Activated CD8-positive, alpha-beta memory T cell treated with anti-CD3 and anti-CD28 coated beads for 48 hours (primary cell): ENCODE results near the gene PGAP1.
A peak's percentile ranks its signal among the peaks of the same experiment; 100 is the strongest.
"Not testable (repeated sequence)": the region's sequence is repeated elsewhere in the genome, so short reads cannot be mapped to it uniquely, and the experiment has no call there.

Experiments used
- DNase-seq, 3 experiments: peaks; one replicate each; pipeline ENCODE4 v3.0.0-alpha.2; 2020; ENCODE audit warnings: low read depth in 2 of 3, low spot score in 2 of 3

The PGAP1 gene

DNA sequence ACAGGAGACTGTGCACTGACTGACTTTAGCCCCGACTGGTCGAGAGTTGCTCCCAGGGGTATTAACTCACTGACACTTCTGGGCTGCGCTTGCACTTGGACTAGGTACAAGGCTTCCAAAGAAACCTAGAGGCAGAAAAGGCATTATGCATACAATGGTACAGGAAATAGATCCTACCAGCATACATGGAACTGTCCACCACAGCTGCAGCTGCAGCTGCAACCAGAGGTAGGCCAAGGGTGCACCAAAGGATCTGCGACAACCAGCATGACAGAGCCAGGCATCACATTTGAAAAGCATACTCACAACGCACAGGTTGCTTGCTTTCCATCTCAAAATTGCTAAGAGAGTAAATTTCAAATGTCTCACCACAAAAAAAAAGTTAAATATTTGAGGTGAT lies 22.6 kb upstream of the PGAP1 start:
- no peak for DNase-seq

DNA sequence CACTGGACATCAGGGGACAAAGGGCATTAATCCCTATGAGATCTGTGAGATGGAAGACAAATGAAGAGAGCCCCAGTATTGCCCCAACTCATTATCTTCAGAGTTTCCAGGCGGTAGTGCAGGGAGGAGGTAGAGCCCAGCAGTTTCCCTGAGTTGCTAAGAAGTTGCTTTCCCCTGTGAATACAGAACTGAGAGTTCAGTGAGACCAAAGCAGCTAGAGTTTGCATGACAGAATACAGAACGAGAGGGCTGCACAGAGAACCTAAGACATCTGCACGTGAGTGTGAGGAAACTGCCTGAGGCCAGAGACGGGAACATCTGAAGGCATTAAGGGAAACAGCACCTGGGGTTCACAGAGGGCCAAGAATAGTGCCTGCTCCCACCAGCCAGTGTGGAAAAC lies 18.1 kb upstream of the PGAP1 start:
- DNase-seq: no peak

DNA sequence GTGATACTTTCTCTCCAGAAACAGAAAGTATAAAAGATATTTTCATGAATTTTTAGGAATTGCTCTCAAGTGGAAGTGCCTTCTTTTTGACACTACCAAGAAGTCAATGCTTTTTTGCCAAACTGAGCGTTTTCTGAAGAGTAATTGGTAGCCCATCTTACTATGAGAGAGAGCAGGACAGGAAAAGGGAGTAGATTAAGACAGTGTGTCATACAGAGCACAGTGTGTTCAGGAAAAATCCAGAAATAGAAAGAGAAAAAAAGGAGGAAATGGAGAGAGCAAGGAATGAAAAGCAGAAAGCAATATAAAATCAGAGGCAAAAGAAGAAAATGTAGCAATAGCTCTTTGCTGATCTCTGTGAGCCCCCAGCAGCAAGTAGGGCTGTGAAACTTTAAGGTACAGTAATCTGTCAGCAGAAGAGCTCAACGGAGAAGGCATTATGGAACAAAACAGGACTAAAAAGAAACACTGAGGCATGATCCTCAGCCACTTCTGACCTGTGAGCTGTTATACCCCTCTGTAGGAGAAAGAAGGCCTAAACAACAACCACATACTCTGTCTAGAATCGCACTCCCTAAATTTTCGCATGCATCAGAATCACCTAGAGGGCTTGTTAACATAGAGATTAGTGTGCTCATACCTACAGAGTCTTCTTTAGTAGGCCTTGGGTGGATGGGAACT lies 15.0 kb upstream of the PGAP1 start:
- no peak for DNase-seq

DNA sequence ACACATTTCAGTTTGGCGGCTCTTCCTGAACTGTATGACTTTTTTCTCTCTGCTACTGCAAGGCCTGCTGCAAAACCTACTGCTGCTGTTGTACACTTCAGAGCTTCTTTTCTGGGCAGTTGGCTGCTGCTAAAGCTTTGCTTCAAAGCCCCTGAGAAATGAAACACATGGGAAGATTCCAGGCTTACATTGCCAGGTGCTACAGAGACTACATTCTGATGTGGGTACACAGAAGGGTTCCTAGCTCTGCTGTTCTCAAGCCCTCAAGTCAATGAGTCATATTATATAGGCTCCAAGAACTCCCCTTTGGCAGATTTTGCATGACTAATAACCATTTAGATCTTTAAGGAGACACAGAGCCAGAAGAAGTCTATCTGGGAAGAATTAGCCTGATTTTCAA lies 12.9 kb upstream of the PGAP1 start:
- DNase-seq: no peak

DNA sequence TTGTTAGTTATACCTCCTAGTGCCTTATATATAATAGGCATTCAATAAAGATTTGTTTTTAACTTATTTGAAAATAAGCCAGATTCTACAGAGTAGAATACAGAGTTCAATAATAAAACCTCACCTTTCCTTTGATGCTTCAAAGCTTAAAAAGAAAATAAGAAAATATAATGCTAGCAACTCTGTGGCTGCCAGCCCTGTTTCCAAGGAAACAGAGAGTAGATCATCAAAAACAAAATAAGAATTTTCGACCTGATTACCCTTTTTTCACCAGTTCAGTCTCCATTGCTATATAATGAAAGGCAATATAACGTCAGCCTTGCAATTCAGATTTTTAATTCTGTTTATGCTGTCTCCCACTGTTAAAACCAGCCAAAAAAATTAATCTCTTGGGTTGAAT lies 8.9 kb upstream of the PGAP1 start:
- DNase-seq: no peak

DNA sequence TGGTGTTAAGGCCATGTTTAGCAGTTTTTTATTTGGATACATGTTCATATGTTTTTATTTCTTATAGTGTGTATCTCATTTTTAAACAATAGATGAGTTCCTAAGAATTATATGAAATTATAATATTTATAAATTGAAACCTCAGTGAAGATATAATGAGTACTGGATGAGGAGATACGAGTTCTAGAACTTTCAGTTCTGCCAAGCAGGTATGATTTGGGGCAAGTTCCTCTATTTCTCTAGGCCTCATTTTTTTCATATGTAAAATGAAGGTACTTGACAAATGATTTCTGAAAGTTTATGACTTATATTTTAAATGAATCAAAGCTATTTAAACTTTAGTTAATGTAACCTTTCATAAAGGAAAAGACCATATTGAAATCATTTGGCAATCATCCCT lies 8.2 kb upstream of the PGAP1 start:
- DNase-seq: no peak

DNA sequence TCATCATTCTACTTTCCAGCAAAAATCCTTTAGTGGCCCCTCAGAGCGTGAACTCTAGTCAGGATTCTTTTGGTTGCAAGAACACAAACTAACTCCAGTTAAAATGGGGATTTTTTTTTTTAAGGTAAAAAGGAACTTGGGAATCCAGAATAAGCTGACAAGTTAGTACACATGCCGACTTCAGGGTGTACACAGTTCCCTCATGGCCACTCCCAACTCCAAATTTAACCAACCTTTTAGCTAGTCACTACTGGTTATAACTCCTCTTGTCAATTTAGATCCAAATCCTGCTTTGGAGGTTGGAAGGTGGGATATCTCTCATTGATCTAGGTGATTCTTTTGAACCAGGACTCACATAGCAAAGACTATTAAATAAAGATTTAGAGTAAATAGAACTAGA lies 5.0 kb upstream of the PGAP1 start:
- no peak for DNase-seq

DNA sequence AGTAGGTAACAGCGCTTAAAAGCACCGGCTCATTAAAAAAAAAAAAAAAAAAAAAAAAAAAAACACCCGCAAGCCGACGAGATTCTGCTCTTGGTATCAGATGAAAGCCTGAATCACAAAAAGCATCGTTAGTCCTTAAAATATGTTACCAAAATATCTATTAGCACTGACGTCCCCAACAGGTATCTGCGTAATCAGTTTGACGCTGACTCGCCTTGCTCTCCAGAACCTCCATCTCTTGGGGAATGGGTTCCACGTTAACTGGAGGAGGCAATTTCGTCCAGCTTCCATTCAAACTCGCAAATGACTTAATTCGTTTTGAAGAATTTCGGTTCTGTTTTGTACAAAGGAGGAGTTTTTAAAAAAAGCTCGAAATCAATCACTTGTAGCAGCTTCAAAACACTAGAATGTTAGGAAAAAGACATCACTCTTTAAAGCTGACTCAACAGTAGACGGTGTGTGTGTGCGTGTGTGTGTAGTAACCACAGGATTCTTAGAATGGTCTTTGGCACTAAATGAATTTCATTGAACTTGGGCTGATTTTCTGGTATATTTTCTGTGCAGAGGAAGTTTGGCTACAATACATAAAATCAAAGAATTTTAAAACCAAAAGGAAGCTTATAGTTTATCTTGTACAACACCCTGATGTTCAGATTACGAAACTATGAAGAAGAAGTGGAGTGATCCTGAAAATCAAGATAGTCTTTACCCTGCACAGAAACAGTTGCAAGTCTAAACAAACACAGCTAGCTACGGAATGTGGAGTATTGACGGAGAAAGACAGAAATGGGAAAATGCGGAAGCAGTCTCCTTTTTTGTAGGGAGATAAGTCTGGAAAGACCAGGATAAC lies 1.1 kb upstream of the PGAP1 start:
- no peak for DNase-seq

DNA sequence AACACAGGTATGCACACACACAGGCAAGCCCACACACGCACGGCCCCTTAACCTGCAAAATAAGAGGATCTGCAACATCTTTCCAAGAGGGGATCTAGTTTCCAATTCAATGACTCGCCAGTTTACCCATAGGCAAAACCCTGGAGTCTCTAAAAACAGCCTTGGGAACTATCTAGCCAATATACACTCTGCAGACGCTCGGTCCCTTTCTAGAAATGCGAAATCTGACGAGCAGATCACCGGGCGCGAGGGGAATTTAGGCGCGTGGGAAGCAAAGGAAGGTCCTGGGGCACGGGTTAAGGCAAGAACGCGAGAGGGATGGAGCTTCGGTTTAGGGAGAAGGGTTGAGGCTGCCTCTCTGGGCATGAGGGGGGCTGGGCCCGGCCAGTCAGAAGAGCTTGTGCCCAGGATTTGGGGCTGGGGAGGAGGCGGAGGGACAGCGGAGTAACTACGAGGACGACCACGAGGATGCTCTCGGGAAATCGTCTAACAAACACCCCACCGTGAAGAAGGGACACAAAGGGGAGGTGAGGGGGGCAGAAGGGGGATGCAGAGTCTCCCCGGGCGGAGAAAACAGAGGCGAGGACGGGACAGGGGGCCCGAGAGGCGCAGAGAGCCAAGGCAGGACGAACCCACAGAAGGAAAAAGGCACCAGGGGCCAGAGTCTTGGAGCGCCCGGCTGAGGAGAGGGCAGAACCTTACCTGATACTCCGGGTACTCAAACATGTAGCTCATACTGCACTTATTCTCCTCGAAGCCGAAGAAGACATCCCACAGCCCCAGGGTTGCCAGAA lies 542 bp downstream of the PGAP1 start:
- DNase-seq: peak in 1 of 3 experiments; percentile 26

DNA sequence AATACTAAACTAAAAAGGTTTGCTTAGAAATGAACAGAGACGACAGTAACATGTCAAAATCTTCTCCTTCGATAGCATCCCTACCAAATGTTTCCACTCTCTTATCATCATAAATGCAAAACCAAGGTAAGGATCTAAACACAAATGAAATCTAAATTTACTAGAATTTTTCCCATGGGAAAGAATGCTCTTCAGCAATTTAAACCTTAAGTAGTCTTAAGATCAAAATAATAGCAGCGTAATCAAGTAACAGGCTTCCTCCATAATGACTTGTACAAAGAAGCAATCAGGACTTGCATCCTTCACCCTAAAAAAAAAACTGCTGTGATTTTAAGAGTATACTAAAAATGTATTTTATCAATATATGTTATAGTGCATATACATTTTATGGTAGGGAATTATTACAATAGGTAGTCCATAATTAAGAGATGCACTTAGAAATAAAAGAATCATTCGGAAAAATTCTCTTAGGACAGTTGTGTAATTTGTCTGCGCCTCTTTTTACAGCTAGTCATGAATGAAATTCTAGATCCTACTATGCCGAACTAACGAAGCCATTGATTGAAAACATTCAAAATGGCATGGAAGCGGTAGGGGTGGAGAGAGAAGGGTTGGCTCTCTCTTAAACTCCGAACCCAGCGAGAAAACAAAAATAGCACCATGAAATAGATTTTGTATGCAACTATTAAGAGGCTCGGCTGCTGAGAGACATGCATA lies 1.3 kb downstream of the PGAP1 start:
- no peak for DNase-seq

DNA sequence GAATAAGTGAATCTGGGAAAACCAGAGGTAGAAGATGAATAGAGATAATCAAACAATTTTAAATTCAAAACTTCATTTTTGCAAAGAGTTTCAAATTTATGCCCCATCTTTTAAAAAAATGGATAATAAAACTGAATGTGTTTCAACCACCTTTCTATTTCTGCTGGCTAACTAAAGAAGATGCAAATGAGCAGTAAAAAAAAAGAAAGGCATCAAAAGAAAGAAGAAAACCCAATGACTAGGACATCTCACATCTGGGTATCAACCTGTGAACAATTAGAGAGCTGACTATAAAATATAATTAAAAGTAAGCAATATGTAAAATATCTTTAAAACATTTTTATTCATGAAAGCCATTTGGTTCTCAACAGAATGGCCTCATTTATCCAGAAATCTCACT lies 2.5 kb downstream of the PGAP1 start:
- no peak for DNase-seq

DNA sequence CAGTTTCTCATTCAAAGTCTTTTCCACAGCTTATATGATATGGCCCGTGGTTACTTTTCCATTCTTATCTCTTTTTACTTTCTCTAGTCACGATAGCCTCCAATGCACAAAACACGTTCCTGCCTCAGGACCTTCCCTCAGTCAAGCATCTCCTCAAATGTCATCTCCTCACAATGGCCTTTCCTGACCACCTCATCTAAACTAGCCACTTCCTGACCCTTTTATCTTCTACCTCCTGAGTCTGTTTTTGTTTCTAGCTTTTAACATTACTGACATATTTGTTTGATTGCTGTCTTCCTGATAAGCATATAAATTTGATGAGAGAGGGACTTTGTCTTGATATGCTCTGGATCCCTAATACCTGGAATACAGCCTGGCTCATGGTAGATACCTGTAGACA lies 7.6 kb downstream of the PGAP1 start:
- DNase-seq: no peak

DNA sequence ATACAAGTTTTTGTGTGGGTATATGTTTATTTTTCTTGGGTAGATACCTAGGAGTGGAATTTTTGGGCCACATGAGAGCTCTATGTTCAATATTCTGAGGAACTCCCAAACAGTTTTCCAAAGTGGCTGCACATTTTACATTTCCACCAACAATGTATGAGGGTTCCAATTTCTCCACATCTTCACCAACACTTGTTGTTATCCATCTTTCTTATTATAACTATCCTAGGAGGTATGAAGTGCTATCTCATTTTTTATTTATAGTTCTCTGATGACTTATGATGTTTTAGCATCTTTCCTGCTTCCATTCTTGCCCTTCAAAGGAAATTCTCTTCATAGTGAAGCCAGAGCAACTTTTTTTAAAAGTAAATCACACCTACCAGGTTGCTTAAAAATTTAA lies 8.7 kb downstream of the PGAP1 start:
- no peak for DNase-seq

DNA sequence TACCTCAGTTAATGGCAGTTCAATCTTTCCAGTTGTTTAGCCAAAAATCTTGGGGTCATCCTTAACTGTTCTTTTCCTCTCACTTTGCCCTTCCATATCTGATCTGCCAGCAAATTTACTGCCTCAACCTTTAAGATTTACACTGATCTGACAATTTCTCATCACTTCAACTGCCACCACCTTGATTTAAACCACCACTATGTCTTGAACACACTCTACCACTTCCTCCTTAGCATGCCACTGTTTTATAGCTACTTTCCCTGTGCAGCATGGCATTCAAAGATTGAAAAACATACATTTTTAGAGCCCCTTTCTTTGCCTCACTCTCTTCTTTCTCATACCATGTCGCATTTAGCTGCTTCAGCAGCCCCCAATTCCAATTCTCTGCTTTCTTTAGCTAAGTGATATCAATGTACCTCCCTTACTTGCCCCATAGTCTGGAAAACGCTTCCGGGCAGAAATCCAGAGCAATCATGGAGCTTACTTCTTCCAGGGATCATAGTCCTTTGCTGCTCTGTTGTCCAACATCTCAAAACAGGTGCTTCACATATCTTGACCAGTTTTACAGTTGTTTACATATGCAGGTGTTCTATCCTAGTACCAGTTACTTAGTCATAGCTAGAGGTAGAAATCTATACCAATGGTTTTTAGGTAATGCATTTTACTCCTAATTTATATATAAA lies 10.9 kb downstream of the PGAP1 start:
- DNase-seq: no peak

DNA sequence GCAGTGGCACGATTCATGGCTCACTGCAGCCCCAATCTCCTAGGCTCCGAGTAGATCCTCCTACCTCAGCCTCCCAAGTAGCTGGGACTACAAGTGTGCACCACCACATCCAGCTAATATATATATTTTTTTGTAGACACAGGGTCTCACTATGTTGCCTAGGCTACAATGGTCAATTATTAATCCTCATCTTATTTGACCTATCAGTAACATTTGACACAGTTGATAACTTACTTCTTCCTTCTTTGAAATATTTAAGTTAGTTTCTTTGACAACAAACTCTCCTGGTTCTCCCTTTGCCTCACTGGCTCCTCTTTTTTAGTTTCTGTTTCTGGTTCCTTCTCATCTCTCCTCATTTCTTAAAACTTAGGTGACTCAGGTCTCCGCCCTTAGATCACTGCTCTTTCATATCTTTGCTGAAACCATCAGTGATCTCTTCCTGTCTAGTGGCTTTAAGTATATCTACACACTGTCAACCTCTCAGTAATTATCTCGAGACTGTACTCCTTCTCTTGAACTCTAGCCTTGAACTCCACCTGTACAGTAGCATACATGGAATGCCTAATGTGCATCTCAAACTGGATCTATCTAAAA lies 11.5 kb downstream of the PGAP1 start:
- DNase-seq: no peak

DNA sequence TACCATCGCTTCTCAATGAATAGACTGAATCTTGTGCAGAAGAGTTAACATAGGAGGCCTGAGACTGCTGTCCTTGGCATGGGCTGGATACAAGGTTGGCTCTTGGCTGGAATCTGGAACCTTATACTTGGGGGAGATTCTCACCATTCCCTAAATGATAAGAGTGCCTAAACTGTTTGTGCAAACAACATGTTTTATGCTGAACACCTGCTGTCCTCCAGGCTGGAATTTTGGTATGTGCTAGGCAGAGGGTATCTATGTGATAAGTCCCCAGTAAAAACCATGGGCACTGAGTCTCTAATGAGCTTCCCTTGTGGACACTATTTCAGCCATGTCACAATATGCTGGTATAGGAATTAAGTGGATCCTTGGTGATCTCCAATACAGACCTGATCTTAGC lies 12.8 kb downstream of the PGAP1 start:
- no peak for DNase-seq

DNA sequence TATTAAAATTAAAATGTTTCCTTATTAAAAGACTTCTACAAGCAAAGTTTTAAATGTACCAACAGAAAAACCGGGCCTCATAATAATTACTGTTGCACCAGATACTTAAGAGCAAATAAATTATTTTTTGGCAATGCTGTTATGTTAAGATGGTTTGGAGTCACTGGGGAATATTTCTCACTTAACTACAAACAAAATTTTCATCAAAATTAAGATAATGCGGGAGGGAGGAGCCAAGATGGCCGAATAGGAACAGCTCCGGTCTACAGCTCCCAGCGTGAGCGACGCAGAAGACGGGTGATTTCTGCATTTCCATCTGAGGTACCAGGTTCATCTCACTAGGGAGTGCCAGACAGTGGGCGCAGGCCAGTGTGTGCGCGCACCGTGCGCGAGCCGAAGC lies 21.1 kb downstream of the PGAP1 start:
- not testable (repeated sequence) for DNase-seq

DNA sequence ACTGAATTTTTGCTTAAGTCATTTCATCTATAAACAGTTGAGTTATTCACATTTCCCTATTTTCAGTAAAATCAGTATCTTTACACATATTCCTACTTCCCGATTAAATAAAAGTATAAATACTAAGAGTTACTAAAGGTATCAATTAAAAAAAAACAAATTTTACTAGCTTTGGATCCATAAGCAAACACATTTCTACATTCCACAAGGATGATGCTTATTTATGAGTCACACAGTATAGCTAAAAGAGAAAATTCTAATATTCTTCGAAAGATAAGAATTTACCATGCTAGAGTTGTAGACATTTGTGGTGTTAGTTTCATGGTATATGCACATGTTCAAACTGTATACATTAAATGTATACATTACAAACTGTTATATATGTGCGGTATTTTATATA lies 23.7 kb downstream of the PGAP1 start:
- no peak for DNase-seq

DNA sequence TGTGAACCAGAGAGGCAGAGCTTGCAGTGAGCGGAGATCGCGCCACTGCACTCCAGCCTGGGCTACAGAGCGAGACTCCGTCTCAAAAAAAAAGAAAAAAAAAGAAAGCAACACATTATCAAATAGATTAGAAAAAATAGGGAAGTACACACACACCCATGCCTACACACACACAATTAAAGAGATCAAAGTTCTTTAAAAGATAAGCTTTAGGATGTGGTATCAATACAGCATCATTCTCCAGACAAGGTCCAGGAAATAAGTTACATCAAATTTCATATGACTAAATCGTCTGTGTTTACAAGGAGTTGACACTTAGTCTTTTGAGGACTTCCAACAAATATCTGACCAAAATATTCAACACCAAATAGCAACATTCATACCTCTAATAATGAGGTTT lies 25.7 kb downstream of the PGAP1 start:
- no peak for DNase-seq

DNA sequence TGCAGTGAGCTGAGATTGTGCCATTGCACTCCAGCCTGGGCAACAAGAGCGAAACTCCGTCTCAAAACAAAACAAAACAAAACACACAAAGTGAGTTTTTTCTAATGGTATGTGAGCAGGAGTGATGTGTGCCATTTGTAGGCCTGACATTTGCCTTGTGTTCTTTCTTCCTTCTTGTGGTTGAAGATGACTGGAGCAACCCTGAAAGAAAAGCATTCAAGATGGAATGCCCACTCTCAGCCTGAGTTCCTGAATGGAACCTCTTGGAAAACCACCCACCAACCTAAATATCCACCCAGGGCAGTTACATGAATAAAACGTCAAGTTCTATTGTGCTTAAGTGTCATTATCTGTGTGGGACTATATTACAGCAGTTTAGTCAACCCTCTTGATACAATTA lies 26.5 kb downstream of the PGAP1 start:
- DNase-seq: no peak
